KMS-11 (cell line): ENCODE results near the gene ADCY1.

Experiments
- H2AFZ ChIP-seq: fragments of 200-600 bp; sonication (generic); 2 replicates; pipeline ENCODE4 v1.6.1; 2016; ENCODE audit warnings: antibody characterized with exemption, mixed run types, low read depth
- H3K27ac ChIP-seq: fragments of 200-600 bp; sonication (generic); 2 replicates; pipeline ENCODE4 v1.6.1; 2016; ENCODE audit warnings: mild to moderate bottlenecking, mixed run types
- H3K27me3 ChIP-seq: fragments of 200-600 bp; sonication (generic); 2 replicates; pipeline ENCODE4 v1.6.1; 2017; ENCODE audit warnings: mild to moderate bottlenecking, low read depth, mixed run types, moderate library complexity; ENCODE audit not compliant: insufficient read depth
- H3K36me3 ChIP-seq: fragments of 200-600 bp; sonication (generic); 2 replicates; pipeline ENCODE4 v1.6.1; 2017; ENCODE audit warnings: mild to moderate bottlenecking, mixed run types; ENCODE audit not compliant: insufficient read depth
- H3K4me1 ChIP-seq: fragments of 200-600 bp; sonication (generic); 2 replicates; pipeline ENCODE4 v1.6.1; 2016; ENCODE audit warnings: mild to moderate bottlenecking, low read depth, mixed run types; ENCODE audit not compliant: poor library complexity, severe bottlenecking
- H3K4me2 ChIP-seq: fragments of 200-600 bp; sonication (generic); 2 replicates; pipeline ENCODE4 v1.7.0; 2016; ENCODE audit warnings: mild to moderate bottlenecking, mixed run types
- H3K4me3 ChIP-seq: fragments of 200-600 bp; sonication (generic); IDR thresholded peaks from 2 replicates; pipeline ENCODE4 v1.6.1; 2017; ENCODE audit warnings: low read depth, low read length, mixed read lengths; ENCODE audit not compliant: insufficient read depth
- H3K79me2 ChIP-seq: fragments of 200-600 bp; sonication (generic); 2 replicates; pipeline ENCODE4 v1.6.1; 2016; ENCODE audit warnings: low read depth, mixed run types; ENCODE audit not compliant: insufficient read depth
- H3K9ac ChIP-seq: fragments of 200-600 bp; sonication (generic); 2 replicates; pipeline ENCODE4 v1.6.1; 2016; ENCODE audit warnings: mild to moderate bottlenecking, mixed run types
- H4K20me1 ChIP-seq: fragments of 200-600 bp; sonication (generic); 2 replicates; pipeline ENCODE4 v1.6.1; 2016; ENCODE audit warnings: mild to moderate bottlenecking, mixed run types; ENCODE audit not compliant: insufficient read depth
- CTCF ChIP-seq: fragments of 200-600 bp; sonication (generic); conservative IDR thresholded peaks from 2 replicates; pipeline ENCODE4 v1.6.1; 2017; ENCODE audit warnings: low read depth, mild to moderate bottlenecking, antibody characterized with exemption, low read length, moderate library complexity, mixed read lengths

ADCY1 gene

DNA sequence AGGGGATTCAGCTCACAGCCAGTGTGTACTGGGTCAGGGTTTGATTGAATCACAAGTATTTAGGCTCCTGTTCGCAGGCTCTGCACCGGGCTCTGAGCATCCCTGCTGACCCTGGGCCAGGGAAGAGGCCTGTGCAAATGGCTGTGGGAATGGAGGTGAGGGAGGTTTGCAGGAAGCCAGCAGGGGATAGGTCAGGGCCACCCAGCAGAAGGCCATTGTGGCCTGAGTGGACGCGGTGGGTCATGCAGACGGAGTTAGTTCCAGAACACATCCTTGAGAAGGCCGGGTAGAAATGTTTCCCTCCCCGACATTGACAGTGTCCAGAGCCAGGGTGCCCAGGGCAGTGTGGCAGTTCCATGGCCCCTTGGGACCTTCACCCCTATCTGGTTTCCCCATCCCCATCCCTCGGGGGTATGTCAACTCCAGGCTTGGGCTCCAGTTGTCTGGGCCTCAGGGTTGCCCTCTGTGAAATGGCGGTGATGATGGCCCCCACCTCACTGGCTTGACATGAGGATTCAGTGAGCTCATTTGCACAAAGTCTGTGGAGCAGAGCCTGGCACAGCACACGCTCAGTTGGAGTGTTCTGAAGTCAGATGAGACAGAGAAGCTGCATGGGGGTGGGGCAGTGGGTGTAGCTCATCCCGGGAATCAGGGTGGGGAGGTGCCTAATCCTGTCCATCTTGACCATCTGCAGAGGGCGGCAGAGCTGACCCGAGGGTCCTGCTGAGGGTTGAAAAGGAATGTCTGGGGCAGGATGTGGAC is 107.6 kb downstream of the ADCY1 start:
- TF ChIP-seq CTCF, result no peak

DNA sequence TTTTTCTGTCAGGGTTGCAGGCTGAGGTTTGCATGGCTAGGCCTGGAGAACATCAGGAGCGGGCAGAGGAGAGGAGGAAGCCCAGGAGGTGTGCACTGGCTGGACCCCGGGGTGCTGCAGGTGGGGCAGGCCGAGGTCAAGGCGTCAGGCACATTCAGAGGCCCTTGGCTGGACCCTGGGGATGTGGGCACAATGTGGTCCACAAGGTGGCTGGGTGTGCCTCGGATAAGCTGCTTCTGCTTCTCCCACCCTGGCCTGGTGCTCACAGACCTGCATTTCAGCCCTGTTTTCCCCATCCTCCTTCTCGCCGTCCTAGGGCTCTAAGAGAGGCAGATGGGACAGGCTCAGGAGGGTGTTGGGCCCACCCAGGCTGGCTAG is 108.2 kb downstream of the ADCY1 start:
- no peaks in the 10 kb centered on the region for H3K4me1 ChIP-seq
- H3K4me3 ChIP-seq, result no peak overlapping the region
- H3K27me3 ChIP-seq, result no peaks in the 10 kb centered on the region
- H3K79me2 ChIP-seq, result no peaks in the 10 kb centered on the region
- H3K36me3 ChIP-seq, result peaks cover 5% of the 10 kb centered on the region; the same call in 1 of the 2 replicates
- no peak for TF ChIP-seq CTCF
- H3K27ac ChIP-seq, result no peak overlapping the region
- no peaks in the 10 kb centered on the region for H4K20me1 ChIP-seq
- H3K4me2 ChIP-seq, result no peak overlapping the region
- no peak overlapping the region for H3K9ac ChIP-seq
- H2AFZ ChIP-seq, result no peak overlapping the region

More for the DNA sequence above, 107.6 kb downstream of the ADCY1 start:
- Histone ChIP-seq H3K36me3 (peaks cover 5% of the 10 kb centered on the region; the same call in 1 of the 2 replicates), H3K9ac (no peak overlapping the region), H3K4me2 (no peak overlapping the region), H3K4me1 (no peaks in the 10 kb centered on the region), H3K27ac (no peak overlapping the region), H4K20me1 (no peaks in the 10 kb centered on the region), H3K4me3 (no peak overlapping the region), H3K27me3 (no peaks in the 10 kb centered on the region), H2AFZ (no peak overlapping the region), H3K79me2 (no peaks in the 10 kb centered on the region)

DNA sequence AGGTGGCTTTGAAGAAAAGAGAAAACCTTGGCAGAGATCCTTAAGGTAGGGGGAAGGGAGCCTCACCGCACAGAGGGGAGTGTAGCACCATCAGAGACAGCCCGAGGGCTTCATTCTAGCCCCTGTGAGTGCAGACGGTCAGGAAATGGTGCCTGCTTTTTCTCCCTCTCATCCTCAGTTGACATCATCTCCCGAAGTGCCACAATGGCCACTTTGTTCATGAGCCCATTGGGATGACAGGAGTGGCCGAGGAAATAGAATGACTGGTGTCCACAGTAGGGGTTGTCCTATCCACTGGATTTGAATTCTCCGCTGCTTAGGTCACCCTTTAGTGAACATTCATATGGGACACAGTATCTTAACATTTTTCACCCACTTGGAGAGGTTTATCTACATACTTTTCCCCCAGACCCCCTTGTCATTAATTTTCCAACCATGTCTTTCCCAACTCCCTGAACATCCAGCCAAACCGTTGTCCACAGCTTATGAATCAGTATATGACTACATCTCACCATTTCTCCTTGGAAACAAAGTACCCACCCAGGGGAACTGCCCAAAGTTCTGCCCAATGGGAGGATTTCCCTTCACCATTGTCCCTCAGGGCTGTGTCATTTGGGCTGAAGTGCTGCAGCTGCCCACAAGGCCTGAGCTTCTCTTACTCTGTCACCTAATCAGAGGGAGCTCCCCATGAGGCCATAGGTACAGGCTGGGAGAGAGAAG is 108.8 kb downstream of the ADCY1 start:
- Histone ChIP-seq H3K4me1 (no peaks in the 10 kb centered on the region), H3K27ac (no peak overlapping the region), H3K27me3 (no peaks in the 10 kb centered on the region), H4K20me1 (no peaks in the 10 kb centered on the region), H3K9ac (no peak overlapping the region), H3K36me3 (peaks cover 5% of the 10 kb centered on the region; the same call in 1 of the 2 replicates), H3K4me3 (no peak overlapping the region), H3K4me2 (no peak overlapping the region), H2AFZ (no peak overlapping the region), H3K79me2 (no peaks in the 10 kb centered on the region)
- no peak for TF ChIP-seq CTCF

GRCh38 chr7:45683556-45684148 is 109.5 kb downstream of the ADCY1 start:
- H3K27ac ChIP-seq, result no peak overlapping the region
- TF ChIP-seq CTCF, result no peak
- no peak overlapping the region for H3K4me3 ChIP-seq
- peaks cover 5% of the 10 kb centered on the region; the same call in 1 of the 2 replicates for H3K36me3 ChIP-seq
- no peaks in the 10 kb centered on the region for H4K20me1 ChIP-seq
- no peaks in the 10 kb centered on the region for H3K79me2 ChIP-seq
- H3K4me1 ChIP-seq, result no peaks in the 10 kb centered on the region
- no peak overlapping the region for H2AFZ ChIP-seq
- no peaks in the 10 kb centered on the region for H3K27me3 ChIP-seq
- no peak overlapping the region for H3K9ac ChIP-seq
- no peak overlapping the region for H3K4me2 ChIP-seq
